HepG2 (cell line): Measurements from ENCODE around the gene RAD1. TPM values are rescaled to one million over a fixed set of nuclear protein-coding genes. Genes with fewer than 3 reads are reported as not detected.

ENCODE experiments used
- AFF4 ChIP-seq: sonication (generic); formaldehyde crosslinking; IDR thresholded peaks from 2 replicates; pipeline ENCODE4 v1.4.0; 2020; ENCODE audit warnings: missing genetic modification reagents
- ELF1 ChIP-seq: sonication (generic); formaldehyde crosslinking; IDR thresholded peaks from 2 replicates; pipeline ENCODE4 v1.4.0; 2020; ENCODE audit warnings: missing genetic modification reagents
- ERF ChIP-seq: IDR thresholded peaks from 2 replicates; pipeline ENCODE4 v1.6.1; 2018; ENCODE audit warnings: missing biosample characterization, missing genetic modification reagents
- GABPB1 ChIP-seq: IDR thresholded peaks from 2 replicates; pipeline ENCODE4 v1.6.1; 2016; ENCODE audit warnings: mild to moderate bottlenecking, missing genetic modification reagents, moderate library complexity, missing compliant biosample characterization
- HNRNPK ChIP-seq: fragments of 200-400 bp; formaldehyde crosslinking; IDR thresholded peaks from 2 replicates; pipeline ENCODE4 v1.6.1; 2018; ENCODE audit warnings: low read length, low read depth, moderate library complexity, mild to moderate bottlenecking; ENCODE audit not compliant: poor library complexity, severe bottlenecking
- IRF2 ChIP-seq: IDR thresholded peaks from 2 replicates; pipeline ENCODE4 v1.6.1; 2018; ENCODE audit warnings: missing genetic modification reagents, missing compliant biosample characterization
- MAZ ChIP-seq, 2 experiments: sonication (generic) in 1 of 2; formaldehyde crosslinking in 1 of 2; IDR thresholded peaks; 2 replicates each; pipeline versions ENCODE4 v1.5.0 to v1.6.1; 2012 to 2020; ENCODE audit warnings: low read depth in 2 of 2, mild to moderate bottlenecking in 2 of 2, borderline replicate concordance in 1 of 2, improper control_type of control experiment in 1 of 2, low read length in 1 of 2, missing genetic modification reagents in 1 of 2, moderate library complexity in 1 of 2
- RAD21 ChIP-seq: fragments of 450-650 bp; formaldehyde crosslinking; IDR thresholded peaks from 2 replicates; pipeline ENCODE4 v1.5.0; 2020; ENCODE audit warnings: mild to moderate bottlenecking
- SRF ChIP-seq: IDR thresholded peaks from 2 replicates; pipeline ENCODE4 v1.6.1; 2011; ENCODE audit warnings: mild to moderate bottlenecking, low read depth, low read length, moderate library complexity
- ZNF343 ChIP-seq: sonication (generic); formaldehyde crosslinking; IDR thresholded peaks from 2 replicates; pipeline ENCODE4 v1.4.0; 2020; ENCODE audit warnings: mild to moderate bottlenecking, missing genetic modification reagents
- ZNF580 ChIP-seq: IDR thresholded peaks from 2 replicates; pipeline ENCODE4 v1.6.1; 2016; ENCODE audit warnings: low read depth, borderline replicate concordance
- polyA plus RNA-seq, 8 experiments: library from polyadenylated mRNA; depleted of rRNA in 3 of 8; stranded (reverse) in 7 of 8; unstranded in 1 of 8; fragments of >200 nt; fragmentation: Illumina TruSeq in 4 of 8; extraction: Trizol in 4 of 8; gene quantifications; 2 replicates each; pipeline versions ENCODE4 v1.2.1 to v1.2.3, GENCODE V29; 2011 to 2016; ENCODE audit warnings: low read depth in 4 of 8, missing spikeins in 1 of 8, mixed read lengths in 1 of 8; ENCODE audit not compliant: insufficient read depth in 1 of 8
- total RNA-seq, 5 experiments: library from RNA; depleted of rRNA; stranded (reverse); fragments of >200 nt; fragmentation: Illumina TruSeq; extraction: Trizol; gene quantifications; 2 replicates each; pipeline ENCODE4 v1.2.3, GENCODE V29; 2016; ENCODE audit warnings: low read depth in 1 of 5
- TF ChIP-seq, protein P1 (sequence below): sonication (generic); formaldehyde crosslinking; IDR thresholded peaks from 2 replicates; pipeline ENCODE4 v1.4.0; 2020; ENCODE audit warnings: low read depth, missing genetic modification reagents
- TF ChIP-seq, protein P2 (sequence below): sonication (generic); formaldehyde crosslinking; IDR thresholded peaks from 2 replicates; pipeline ENCODE4 v1.5.0; 2020; ENCODE audit warnings: missing genetic modification reagents, mild to moderate bottlenecking, borderline replicate concordance
- TF ChIP-seq, protein P3 (sequence below): sonication (generic); formaldehyde crosslinking; conservative IDR thresholded peaks from 2 replicates; pipeline ENCODE4 v1.4.0; 2020; ENCODE audit warnings: mild to moderate bottlenecking, missing genetic modification reagents, moderate library complexity

The RAD1 gene
- total and polyA plus RNA-seq, 2 of the 13 experiments (the other 11 are each of a cell fraction or from before 2014, with no cell fraction given) = 14.7 to 39.1 TPM

DNA sequence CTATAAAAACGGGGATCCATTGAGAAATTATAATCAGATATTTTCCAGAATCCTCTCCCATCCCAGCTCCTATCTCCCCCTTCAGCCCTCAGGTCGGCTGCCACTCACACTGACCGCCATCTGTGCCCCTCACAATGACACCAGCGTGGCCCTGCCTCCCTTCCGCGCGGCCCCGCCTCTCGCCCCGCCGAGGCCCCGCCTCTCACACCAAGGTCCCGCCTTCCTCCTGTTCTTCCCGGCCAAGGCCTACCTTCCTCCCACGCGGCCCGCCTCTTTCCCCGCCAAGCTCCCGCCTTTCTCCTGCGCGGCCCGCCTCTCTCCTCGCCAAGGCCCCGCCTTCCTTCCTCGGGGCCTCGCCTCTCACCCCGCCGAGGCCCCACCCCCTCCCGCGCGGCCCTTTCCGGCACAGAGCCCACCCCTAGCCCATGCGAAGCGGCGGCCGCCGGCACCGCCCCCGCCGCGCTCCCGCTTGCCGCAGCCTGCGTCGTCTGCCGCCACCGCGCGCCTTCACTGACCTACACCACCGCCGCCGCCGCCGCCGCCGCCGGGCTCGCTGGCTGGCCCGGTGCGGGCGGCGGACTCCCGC, 13.9 kb upstream of the RAD1 start, which contains the start of gene DNAJC21 (continued):
- TF ChIP-seq, protein P1, sequence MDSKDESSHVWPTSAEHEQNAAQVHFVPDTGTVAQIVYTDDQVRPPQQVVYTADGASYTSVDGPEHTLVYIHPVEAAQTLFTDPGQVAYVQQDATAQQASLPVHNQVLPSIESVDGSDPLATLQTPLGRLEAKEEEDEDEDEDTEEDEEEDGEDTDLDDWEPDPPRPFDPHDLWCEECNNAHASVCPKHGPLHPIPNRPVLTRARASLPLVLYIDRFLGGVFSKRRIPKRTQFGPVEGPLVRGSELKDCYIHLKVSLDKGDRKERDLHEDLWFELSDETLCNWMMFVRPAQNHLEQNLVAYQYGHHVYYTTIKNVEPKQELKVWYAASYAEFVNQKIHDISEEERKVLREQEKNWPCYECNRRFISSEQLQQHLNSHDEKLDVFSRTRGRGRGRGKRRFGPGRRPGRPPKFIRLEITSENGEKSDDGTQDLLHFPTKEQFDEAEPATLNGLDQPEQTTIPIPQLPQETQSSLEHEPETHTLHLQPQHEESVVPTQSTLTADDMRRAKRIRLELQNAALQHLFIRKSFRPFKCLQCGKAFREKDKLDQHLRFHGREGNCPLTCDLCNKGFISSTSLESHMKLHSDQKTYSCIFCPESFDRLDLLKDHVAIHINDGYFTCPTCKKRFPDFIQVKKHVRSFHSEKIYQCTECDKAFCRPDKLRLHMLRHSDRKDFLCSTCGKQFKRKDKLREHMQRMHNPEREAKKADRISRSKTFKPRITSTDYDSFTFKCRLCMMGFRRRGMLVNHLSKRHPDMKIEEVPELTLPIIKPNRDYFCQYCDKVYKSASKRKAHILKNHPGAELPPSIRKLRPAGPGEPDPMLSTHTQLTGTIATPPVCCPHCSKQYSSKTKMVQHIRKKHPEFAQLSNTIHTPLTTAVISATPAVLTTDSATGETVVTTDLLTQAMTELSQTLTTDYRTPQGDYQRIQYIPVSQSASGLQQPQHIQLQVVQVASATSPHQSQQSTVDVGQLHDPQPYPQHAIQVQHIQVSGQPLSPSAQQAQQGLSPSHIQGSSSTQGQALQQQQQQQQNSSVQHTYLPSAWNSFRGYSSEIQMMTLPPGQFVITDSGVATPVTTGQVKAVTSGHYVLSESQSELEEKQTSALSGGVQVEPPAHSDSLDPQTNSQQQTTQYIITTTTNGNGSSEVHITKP (CRISPR knock-in tag) = no peak
- TF ChIP-seq ZNF580 (CRISPR knock-in tag) (peak; percentile 50; the same call in 1 of the 2 replicates), MAZ (IDR thresholded peaks at IDR 0.05; ENCODE audit: borderline replicate concordance, low read depth, low read length) (no peak), MAZ (CRISPR knock-in tag; IDR thresholded peaks at IDR 0.05; ENCODE audit: low read depth) (peak; percentile 74), IRF2 (0 out of 2 replicates have a peak, but pooled peaks have one; percentile 38), GABPB1 (CRISPR knock-in tag) (peak; percentile 81), RAD21 (0 out of 2 replicates have a peak, but pooled peaks have one; percentile 4), ELF1 (CRISPR knock-in tag) (peak; percentile 40; the same call in 1 of the 2 replicates), ZNF343 (CRISPR knock-in tag) (0 out of 2 replicates have a peak, but pooled peaks have one; percentile 21), ERF (peak; percentile 70), SRF (no peak), AFF4 (CRISPR knock-in tag) (no peak), HNRNPK (peak; percentile 70)
- TF ChIP-seq, protein P2, sequence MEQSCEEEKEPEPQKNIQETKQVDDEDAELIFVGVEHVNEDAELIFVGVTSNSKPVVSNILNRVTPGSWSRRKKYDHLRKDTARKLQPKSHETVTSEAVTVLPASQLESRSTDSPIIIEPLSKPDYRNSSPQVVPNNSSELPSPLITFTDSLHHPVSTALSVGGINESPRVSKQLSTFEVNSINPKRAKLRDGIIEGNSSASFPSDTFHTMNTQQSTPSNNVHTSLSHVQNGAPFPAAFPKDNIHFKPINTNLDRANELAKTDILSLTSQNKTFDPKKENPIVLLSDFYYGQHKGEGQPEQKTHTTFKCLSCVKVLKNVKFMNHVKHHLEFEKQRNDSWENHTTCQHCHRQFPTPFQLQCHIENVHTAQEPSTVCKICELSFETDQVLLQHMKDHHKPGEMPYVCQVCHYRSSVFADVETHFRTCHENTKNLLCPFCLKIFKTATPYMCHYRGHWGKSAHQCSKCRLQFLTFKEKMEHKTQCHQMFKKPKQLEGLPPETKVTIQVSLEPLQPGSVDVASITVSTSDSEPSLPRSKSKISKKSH (CRISPR knock-in tag) = peak; percentile 47; the same call in 1 of the 2 replicates
- TF ChIP-seq, protein P3, sequence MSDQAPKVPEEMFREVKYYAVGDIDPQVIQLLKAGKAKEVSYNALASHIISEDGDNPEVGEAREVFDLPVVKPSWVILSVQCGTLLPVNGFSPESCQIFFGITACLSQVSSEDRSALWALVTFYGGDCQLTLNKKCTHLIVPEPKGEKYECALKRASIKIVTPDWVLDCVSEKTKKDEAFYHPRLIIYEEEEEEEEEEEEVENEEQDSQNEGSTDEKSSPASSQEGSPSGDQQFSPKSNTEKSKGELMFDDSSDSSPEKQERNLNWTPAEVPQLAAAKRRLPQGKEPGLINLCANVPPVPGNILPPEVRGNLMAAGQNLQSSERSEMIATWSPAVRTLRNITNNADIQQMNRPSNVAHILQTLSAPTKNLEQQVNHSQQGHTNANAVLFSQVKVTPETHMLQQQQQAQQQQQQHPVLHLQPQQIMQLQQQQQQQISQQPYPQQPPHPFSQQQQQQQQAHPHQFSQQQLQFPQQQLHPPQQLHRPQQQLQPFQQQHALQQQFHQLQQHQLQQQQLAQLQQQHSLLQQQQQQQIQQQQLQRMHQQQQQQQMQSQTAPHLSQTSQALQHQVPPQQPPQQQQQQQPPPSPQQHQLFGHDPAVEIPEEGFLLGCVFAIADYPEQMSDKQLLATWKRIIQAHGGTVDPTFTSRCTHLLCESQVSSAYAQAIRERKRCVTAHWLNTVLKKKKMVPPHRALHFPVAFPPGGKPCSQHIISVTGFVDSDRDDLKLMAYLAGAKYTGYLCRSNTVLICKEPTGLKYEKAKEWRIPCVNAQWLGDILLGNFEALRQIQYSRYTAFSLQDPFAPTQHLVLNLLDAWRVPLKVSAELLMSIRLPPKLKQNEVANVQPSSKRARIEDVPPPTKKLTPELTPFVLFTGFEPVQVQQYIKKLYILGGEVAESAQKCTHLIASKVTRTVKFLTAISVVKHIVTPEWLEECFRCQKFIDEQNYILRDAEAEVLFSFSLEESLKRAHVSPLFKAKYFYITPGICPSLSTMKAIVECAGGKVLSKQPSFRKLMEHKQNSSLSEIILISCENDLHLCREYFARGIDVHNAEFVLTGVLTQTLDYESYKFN = 0 out of 2 replicates have a peak, but pooled peaks have one; percentile 31
